ENCODE data around the gene TGFBR3.

TGFBR3 gene

GRCh38 chr1:91895832-91896556 is 10.0 kb upstream of the TGFBR3 start:
- Histone ChIP-seq H3K9ac (ENCODE audit: low read length) (no peak overlapping the region), H3K9me3 (ENCODE audit: insufficient read depth, low read length) (no peaks in the 10 kb centered on the region), H3K27me3 (ENCODE audit: low read length) (no peaks in the 10 kb centered on the region), H3K36me3 (ENCODE audit: low read length) (no peaks in the 10 kb centered on the region), H3K4me3 (ENCODE audit: insufficient read depth, low read length, poor library complexity, severe bottlenecking) (no peak overlapping the region), H2AFZ (ENCODE audit: low read depth, low read length, severe bottlenecking) (no peak overlapping the region), H3K27ac (ENCODE audit: low read depth, low read length) (no peak overlapping the region), H4K20me1 (ENCODE audit: low read depth, low read length) (no peaks in the 10 kb centered on the region), H3K4me2 (ENCODE audit: low read depth, low read length, poor library complexity, severe bottlenecking) (no peak overlapping the region), H3K9me2 (replicated peaks; ENCODE audit: insufficient read depth, low read length) (no peaks in the 10 kb centered on the region), H3K79me2 (ENCODE audit: insufficient read depth, low read length) (no peaks in the 10 kb centered on the region), H3F3A (ENCODE audit: insufficient read depth) (no peaks in the 10 kb centered on the region)
- TF ChIP-seq EZH2phosphoT487 (conservative IDR thresholded peaks at IDR 0.05; ENCODE audit: low read length) (no peak), CTCF (IDR thresholded peaks at IDR 0.05; ENCODE audit: insufficient read depth, low read length, poor library complexity, severe bottlenecking) (no peak)

GRCh38 chr1:91894036-91894761 is 8.2 kb upstream of the TGFBR3 start:
- H3F3A ChIP-seq (ENCODE audit: insufficient read depth), result no peaks in the 10 kb centered on the region
- TF ChIP-seq CTCF (IDR thresholded peaks at IDR 0.05; ENCODE audit: insufficient read depth, low read length, poor library complexity, severe bottlenecking) (no peak), EZH2phosphoT487 (conservative IDR thresholded peaks at IDR 0.05; ENCODE audit: low read length) (no peak)
- no peak overlapping the region for H3K4me3 ChIP-seq (ENCODE audit: insufficient read depth, low read length, poor library complexity, severe bottlenecking)
- H3K4me2 ChIP-seq (ENCODE audit: low read depth, low read length, poor library complexity, severe bottlenecking), result no peak overlapping the region
- H3K27me3 ChIP-seq (ENCODE audit: low read length), result no peaks in the 10 kb centered on the region
- no peaks in the 10 kb centered on the region for H3K9me2 ChIP-seq (replicated peaks; ENCODE audit: insufficient read depth, low read length)
- H3K27ac ChIP-seq (ENCODE audit: low read depth, low read length), result no peak overlapping the region
- H4K20me1 ChIP-seq (ENCODE audit: low read depth, low read length), result no peaks in the 10 kb centered on the region
- H3K9me3 ChIP-seq (ENCODE audit: insufficient read depth, low read length), result no peaks in the 10 kb centered on the region
- H3K79me2 ChIP-seq (ENCODE audit: insufficient read depth, low read length), result no peaks in the 10 kb centered on the region
- no peak overlapping the region for H2AFZ ChIP-seq (ENCODE audit: low read depth, low read length, severe bottlenecking)
- H3K9ac ChIP-seq (ENCODE audit: low read length), result no peak overlapping the region
- no peaks in the 10 kb centered on the region for H3K36me3 ChIP-seq (ENCODE audit: low read length)

- H3K4me3 ChIP-seq (ENCODE audit: insufficient read depth, low read length, poor library complexity, severe bottlenecking), result no peak overlapping the region
Observed at GRCh38 chr1:91891969-91892368, 6.0 kb upstream of the TGFBR3 start.

More at GRCh38 chr1:91891969-91892368, 6.0 kb upstream of the TGFBR3 start:
- no peak overlapping the region for H3K4me2 ChIP-seq (ENCODE audit: low read depth, low read length, poor library complexity, severe bottlenecking)
- H3K27ac ChIP-seq (ENCODE audit: low read depth, low read length), result no peak overlapping the region
- H3K9me2 ChIP-seq (replicated peaks; ENCODE audit: insufficient read depth, low read length), result no peaks in the 10 kb centered on the region
- no peaks in the 10 kb centered on the region for H4K20me1 ChIP-seq (ENCODE audit: low read depth, low read length)
- H2AFZ ChIP-seq (ENCODE audit: low read depth, low read length, severe bottlenecking), result no peak overlapping the region
- H3K79me2 ChIP-seq (ENCODE audit: insufficient read depth, low read length), result no peaks in the 10 kb centered on the region
- H3F3A ChIP-seq (ENCODE audit: insufficient read depth), result no peaks in the 10 kb centered on the region
- no peaks in the 10 kb centered on the region for H3K27me3 ChIP-seq (ENCODE audit: low read length)
- no peaks in the 10 kb centered on the region for H3K36me3 ChIP-seq (ENCODE audit: low read length)
- no peaks in the 10 kb centered on the region for H3K9me3 ChIP-seq (ENCODE audit: insufficient read depth, low read length)
- H3K9ac ChIP-seq (ENCODE audit: low read length), result no peak overlapping the region
- TF ChIP-seq EZH2phosphoT487 (conservative IDR thresholded peaks at IDR 0.05; ENCODE audit: low read length) (no peak), CTCF (IDR thresholded peaks at IDR 0.05; ENCODE audit: insufficient read depth, low read length, poor library complexity, severe bottlenecking) (no peak)
